HG02840 (cell line): ENCODE measurements around the gene BACE1.
"Not testable (repeated sequence)": the region's sequence is repeated elsewhere in the genome, so short reads cannot be mapped to it uniquely, and the experiment has no call there.

Experiments
- ATAC-seq: cut with Tn5 transposase; IDR thresholded peaks from one replicate; pipeline ENCODE4 v1.9.1; 2021; ENCODE audit warnings: mild to moderate bottlenecking, moderate library complexity, moderate number of reproducible peaks; ENCODE audit not compliant: unreplicated experiment, low FRiP score

The BACE1 gene

GRCh38 chr11:117316197-117316961 is at the start of gene BACE1:
BACE1 (minus strand) TSS chr11:117316256; CDS start chr11:117315795, 461 bp downstream.
- no peak for ATAC-seq

- no peak for ATAC-seq
Observed at GRCh38 chr11:117361432-117361831, 45.4 kb upstream of the BACE1 start.

GRCh38 chr11:117356126-117356890 is 40.3 kb upstream of the BACE1 start:
- ATAC-seq: no peak

- no peak for ATAC-seq
Observed at GRCh38 chr11:117354550-117354949, 38.5 kb upstream of the BACE1 start.

GRCh38 chr11:117345039-117345438 is 29.0 kb upstream of the BACE1 start:
- no peak for ATAC-seq

- ATAC-seq: no peak
Observed at GRCh38 chr11:117337076-117337475, 21.0 kb upstream of the BACE1 start.

- no peak for ATAC-seq
Observed at GRCh38 chr11:117335399-117335798, 19.3 kb upstream of the BACE1 start.

GRCh38 chr11:117334896-117335295 is 18.8 kb upstream of the BACE1 start:
- ATAC-seq: no peak

- no peak for ATAC-seq
Observed at GRCh38 chr11:117333917-117334316, 17.9 kb upstream of the BACE1 start.

- ATAC-seq: no peak
Observed at GRCh38 chr11:117332843-117333242, 16.8 kb upstream of the BACE1 start.

GRCh38 chr11:117328375-117329010 is 12.4 kb upstream of the BACE1 start:
- ATAC-seq: no peak

GRCh38 chr11:117327567-117328374 is 11.7 kb upstream of the BACE1 start, which contains the start of gene CEP164:
CEP164 (plus strand) TSS chr11:117327854; CDS start chr11:117338587, 10,733 bp downstream.
- peak; percentile 91 for ATAC-seq

GRCh38 chr11:117327255-117327566 is 11.2 kb upstream of the BACE1 start:
- ATAC-seq: not testable (repeated sequence)

GRCh38 chr11:117319214-117319840 is 3.3 kb upstream of the BACE1 start:
- no peak for ATAC-seq

GRCh38 chr11:117318738-117319137 is 2.7 kb upstream of the BACE1 start:
- no peak for ATAC-seq

- no peak for ATAC-seq
Observed at GRCh38 chr11:117315285-117316196, 515 bp downstream of the BACE1 start.

GRCh38 chr11:117314840-117315239 is 1.2 kb downstream of the BACE1 start:
- ATAC-seq: no peak

- ATAC-seq: no peak
Observed at GRCh38 chr11:117313828-117314768, 2.0 kb downstream of the BACE1 start.
